GM18508 (cell line): ENCODE measurements around the gene UBE2QL1.

Experiments used
- ATAC-seq: cut with Tn5 transposase; IDR thresholded peaks from one replicate; pipeline ENCODE4 v1.9.1; 2021; ENCODE audit warnings: moderate number of reproducible peaks; ENCODE audit not compliant: insufficient read depth, unreplicated experiment

Gene UBE2QL1

DNA sequence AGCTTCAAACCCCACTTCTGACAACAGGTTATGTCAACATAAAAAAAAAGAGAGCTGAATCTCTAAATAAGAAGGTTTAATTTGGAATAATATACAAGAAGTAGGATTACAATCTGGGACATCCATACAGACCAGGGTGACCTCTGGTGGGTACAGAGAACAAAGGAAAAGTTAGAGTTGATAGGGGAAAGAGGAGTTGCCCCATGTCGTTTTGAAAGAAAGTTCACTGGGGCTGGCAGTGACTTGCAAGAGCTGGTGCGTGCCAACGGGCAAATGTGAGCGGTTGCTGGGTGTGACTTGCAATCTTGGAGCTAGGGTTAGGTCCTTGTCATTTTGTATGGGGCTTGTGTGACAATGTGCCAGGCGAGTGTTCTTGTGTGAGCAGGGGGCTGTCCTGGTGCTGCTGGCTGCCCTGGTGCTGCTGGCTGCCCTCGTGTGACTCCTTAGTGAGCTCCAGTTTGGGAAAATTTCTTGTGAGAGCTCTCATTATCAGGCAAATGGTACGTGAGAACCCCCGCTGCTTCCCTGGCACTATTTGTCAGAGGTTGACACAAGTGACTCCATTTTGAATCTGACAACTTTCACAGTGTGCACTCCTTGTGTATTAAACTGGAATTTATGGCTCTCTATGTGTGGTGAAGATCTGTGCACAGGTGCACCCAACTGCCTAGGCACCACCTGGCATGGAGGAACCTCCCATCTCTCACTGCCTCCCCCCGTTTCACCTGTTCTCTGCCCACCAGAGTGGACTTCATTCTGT lies 69.8 kb downstream of the UBE2QL1 start:
- ATAC-seq, result no peak

DNA sequence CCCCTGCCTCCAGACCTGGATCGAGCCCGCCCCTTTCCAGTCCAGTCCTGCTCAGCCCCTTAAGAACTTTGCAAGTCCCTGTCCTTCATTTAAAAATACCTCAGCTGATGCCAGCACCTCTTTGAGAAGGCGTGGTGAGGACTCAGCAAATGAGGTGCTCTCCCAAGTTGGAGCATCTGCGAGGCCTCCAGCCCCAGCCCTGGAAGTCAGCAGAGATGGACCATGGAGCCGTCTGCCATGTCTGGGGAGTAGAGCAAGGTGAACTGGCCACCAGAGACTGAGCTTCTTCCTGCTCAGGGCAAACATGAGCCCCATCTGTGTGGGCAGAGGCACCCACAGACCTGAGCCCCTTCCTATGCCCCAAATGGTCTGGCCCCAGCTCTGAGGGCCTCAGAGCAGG lies 71.5 kb downstream of the UBE2QL1 start:
- ATAC-seq, result no peak

DNA sequence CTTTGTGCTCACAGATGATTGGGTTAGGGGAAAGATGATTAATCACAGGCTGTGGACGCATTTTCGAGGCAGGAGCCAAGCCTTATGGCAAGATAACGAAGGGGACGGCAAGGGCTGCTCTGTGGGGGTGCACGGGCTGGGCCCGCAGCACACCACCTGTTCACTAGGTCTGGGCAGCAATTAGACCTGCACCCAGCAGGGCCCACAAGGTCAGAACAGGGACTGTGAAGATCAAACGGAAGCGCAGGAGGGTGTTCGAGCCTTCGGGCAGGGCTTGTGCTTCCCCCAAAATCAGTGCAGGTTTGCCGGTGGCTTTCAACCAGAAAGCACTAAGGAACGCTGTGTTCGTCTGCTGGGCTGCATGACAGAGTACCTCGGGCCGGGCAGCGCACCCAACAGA lies 73.7 kb downstream of the UBE2QL1 start:
- ATAC-seq, result no peak

DNA sequence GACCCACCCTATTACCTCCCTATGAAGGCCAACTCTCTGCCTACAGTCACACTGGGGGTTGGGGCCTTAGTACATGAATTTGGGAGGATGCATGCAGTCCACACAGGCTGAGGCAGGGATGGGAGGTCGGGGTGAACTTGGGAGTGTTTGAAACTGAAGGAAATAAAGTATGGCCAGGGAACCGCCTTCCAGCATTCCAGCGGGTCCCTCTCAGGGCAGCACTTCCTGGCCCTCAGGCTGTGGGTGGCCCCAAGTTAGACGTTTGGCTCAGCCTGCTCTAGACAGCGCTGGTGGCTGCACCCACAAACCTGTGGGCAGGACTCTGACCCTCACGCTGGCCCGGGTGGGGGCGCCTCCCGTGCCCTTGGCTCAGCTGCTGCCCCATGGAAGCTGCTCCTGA lies 74.3 kb downstream of the UBE2QL1 start:
- ATAC-seq, result no peak

DNA sequence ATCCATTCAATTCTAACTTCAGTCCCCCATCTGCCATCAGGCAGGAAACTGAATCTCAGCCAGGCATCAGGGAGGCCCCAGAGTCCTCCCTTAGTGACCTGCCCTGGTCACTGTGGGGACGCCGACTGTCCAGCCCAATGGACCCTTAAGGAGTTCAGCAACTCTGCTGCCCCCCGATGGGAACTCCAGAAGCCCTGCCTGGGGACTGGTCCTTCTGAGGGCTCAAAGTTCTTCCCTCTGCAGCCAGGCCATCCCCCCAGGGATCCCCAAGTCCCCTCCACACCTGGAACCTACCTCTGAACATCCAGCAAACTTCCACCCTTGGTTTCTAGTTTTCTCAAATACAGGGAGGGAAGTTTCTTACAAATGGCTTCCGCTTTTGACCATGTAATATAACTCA lies 76.8 kb downstream of the UBE2QL1 start:
- no peak for ATAC-seq

DNA sequence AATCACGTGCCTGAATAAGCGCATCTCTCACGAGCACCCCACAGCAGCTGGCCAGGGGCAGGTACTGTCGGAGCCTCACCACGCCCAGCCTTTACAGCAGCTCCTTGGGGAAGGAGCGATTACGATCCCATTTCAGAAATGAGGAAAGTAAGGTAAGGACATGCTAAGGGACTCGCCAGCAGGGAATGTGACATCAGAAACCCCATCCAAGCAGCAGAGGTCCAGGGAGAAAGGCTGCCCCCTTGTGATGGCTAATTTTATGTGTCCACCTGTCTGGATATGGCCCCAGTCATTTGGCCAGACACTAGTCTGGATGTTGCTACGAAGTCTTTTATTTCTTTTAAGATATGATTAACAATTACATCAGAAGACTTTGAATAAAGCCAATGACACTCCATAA lies 77.3 kb downstream of the UBE2QL1 start:
- no peak for ATAC-seq

DNA sequence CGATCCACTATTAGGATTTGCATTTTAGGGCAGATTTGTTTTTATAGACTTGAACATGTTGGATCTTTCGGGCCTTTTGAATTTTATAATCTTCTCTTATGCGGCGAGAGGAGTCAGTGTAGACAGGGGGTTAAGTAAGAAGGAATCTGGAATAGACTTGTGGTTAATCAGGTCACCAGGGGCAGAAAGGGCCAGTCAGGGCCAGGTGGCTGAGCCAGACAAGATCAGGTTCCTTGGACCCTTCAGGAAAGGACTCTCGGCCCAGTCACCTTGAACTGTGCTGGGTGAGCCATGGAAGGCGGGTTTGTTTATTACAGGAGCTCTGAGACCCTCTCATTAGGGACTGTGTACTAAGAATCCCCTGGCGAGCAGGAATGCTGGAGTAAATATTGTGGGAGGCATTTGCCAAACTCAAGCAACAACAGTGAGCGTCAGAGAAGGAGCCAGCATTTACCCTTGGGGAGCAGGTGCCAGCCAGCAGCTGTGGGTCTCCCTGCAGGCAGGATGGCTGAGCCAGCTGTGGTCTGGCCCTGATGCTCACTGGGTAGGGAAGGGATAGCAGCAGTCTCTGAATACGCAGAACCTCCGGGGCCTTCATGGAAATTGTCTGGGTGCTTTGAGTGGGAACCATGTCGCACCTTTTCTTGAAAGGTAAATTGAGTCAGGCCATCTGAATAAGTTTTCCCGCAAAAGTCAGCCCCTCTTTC lies 79.2 kb downstream of the UBE2QL1 start:
- no peak for ATAC-seq

DNA sequence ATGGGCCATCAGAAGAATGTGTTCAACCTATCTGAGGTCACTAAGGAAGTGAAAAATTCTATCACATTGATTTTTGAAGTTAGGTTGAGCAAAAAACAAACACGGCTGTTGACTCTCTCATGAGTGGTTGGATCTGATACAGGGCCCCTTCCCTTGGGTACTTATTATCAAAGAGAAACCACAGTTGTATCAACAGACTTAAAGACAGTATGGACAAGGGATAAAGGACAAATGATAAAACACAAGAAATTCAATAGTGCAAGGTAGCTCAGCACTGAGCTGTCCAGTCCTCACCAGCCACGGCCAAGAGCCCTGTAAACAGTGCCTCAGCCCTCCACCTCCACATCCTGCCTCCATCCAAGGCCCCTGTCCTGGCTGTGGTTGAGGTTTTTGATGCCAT lies 86.9 kb downstream of the UBE2QL1 start:
- ATAC-seq, result no peak

DNA sequence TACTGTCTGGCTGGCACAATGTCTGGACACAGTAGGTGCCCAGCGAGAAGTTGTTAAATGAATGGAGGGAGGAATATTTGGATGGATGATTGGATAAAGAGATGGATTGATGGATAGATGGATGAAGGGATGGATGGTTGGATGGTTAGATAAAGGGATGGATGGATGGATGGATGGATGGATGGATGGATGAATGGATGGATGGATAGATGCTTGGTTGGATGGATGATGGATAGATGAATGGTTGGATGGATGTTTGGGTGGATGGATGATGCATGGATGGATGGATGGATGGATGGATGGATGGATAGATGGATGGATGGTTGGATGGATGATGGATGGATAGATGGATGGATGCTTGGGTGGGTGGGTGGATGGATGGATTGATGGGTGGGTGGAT lies 90.4 kb downstream of the UBE2QL1 start:
- ATAC-seq, result no peak

DNA sequence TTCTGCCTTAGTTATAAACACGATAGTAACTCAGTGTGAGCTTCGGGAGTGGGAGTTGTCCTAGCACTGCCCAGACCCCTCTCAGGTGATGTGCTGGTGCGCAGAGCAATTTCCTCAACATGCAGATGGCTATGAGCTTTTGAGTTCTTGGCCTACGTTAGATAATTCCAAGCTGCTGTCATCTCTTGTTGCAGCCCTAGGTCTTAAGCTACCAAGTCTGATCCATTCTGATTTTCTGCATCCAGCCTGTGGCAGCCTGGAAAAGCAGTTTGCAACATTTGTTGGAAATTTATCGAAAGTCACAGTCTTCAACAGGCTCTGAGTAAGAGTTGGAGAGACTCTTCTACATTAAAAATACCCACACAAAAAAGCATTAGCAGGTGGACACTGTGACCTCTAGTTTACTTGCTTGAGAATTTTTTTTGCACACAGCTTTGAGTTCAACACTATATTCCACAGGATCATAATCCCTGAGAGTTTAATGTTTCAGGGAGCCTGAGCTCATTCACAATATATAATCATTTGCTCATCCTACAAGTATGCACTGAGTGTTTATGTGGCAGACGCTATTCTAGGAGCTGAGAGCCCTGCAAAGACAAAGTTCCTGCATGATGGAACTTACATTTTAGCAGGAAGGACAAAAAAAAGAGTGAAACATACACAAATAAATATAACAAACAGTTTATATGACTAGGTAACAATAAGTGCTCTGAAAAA lies 91.6 kb downstream of the UBE2QL1 start:
- ATAC-seq, result no peak

DNA sequence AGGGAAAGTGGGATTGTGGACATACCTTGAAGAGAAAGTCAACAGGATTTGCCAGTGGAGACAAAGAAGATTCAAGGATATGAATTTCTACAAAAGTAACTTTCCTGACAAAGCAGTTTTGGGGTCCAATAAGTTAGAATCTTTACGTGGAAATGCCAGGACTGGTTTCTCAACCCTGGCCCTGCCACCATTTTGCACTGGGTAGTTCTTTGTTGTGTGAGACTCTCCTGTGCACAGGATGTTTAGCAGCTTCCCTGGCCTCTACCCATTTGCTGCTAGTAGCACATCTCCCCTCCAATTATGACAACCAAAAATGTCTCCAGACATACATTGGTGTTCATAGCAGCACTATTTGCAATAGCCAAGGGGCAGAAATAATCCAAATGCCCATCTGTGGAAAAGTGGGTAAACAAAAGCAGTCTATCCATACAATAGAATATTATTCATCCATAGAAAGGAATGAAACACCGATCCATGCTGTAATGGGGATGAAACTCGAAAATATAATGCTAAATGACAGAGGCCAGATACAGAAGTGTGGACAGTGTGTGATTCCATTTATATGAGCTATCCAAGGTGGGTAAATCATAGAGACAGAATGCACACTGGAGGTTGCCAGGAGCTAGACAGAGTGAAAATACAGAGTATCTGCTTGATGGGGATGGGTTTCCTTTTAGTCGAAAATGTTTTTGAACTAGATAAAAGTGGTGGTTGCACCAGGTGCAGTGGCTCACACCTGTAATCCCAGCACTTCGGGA lies 92.8 kb downstream of the UBE2QL1 start:
- no peak for ATAC-seq

DNA sequence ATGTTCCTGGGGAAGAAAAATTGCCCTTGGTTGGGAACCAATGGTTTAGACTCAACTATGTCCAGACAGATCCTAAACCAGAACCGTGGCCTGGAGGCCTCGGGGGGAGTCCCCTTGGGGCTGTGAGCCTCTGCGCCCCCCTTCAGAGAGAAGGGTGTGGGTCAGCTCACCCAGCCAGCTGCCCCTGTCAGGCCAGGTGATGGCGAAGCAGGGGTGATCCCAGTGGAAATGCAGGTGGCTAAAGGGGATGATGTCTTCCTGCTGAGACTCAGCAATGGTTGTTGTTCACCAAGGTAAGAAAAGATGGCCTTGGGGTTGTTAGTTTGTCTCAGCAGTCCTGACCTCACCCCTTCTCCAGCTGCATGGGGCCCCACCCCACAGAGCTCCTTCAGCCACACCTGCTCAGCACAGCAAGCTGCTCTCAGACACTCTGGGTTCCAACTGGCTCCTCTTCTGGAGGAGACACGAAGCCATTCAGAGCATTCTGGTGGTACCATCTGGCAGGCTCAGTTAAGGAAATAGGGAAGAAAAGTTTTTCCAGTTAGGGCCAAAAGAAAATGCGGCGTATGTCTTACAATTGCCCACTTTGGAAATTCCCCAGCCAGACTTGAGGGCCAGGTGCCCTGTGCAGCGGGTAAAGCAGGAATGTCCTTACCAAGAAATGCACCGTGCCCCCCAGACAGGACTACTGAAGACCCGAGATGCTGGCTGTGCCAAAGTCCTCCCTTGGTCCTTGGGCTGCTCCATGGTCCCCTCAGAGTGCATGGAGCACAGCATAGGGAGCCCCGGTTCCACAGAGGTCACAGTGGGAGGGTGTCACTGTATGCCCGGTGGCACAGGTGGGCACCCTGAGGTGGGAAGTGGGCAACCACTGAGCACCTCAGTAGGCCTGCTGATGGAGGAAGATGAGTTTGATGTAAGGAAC lies 94.0 kb downstream of the UBE2QL1 start:
- ATAC-seq, result no peak

DNA sequence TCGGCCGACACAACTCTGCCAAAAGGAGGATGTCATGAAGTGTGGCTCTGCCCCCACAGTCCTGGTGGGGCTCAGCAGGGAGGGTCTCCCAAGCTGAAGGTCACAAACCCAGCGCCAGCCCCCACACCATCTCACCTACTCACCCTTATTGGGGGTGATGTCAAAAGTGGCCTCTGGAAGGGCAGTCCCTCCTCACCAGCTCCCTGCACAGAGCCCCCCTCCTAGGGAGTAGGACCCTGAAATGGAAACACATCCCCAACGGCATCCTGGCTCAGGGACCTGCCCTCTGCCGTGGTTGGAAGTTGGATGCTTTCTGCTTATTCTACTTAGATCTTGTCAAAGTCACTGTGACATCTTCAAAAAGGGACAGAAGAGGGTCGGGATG lies 94.7 kb downstream of the UBE2QL1 start:
- ATAC-seq, result no peak

DNA sequence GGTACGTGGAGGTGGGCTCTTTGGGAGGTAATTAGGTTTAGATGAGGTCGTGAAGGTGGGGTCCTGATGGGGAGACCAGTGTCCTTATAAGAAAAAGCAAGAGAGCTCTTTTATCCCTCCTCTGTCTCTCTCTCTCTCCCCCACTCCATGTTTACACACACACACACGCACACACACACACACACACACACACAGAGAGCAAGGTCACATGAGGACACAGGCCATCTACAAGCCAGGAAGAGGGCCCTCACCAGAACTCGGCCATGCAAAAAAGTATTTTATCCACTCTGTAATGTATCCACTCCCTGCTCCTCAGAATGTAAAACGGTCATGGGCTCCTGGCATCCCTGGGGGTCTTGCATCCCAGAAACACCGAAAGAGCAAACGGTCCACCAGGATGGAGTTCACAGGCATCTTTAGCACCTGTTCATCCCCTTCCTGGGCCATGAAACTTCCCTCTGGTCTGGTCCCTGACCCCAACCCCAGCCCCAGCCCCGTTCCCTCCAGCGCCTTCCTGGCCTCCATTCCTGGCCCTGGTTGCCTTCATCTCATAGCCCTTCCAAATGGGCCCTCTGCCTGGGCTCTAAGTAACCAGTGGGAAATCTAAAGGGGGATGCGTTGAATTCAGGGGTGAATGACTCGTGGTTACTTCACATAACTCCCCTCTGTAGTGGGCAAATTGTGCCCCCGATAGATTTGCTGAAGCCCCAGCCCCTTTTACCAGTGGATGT lies 95.3 kb downstream of the UBE2QL1 start:
- no peak for ATAC-seq
